ENCODE results near the gene THUMPD3. TPM values are rescaled to one million over a fixed set of nuclear protein-coding genes. Genes with fewer than 3 reads are reported as not detected.

THUMPD3 gene
- total RNA-seq, 1 experiment from 2014 or later: 58.4 TPM

- Histone ChIP-seq H4K91ac (ENCODE audit: insufficient read length, low read depth, low read length) (no peak overlapping the region), H3T11ph (ENCODE audit: low read length) (no peak overlapping the region), H3K14ac (ENCODE audit: insufficient read depth, low read length) (no peak overlapping the region), H3K4me1 (ENCODE audit: insufficient read depth, low read length) (no peaks in the 10 kb centered on the region), H3K56ac (ENCODE audit: insufficient read length, low read depth, low read length) (no peak overlapping the region), H2BK120ac (ENCODE audit: low read depth, low read length, poor library complexity, severe bottlenecking) (no peak overlapping the region), H3K4me2 (ENCODE audit: insufficient read depth, insufficient read length, low read length) (peak overlapping the region; percentile 54), H2AFZ (ENCODE audit: low read length) (no peak overlapping the region), H3K23ac (ENCODE audit: insufficient read length, low read depth, low read length) (no peak overlapping the region), H3K79me2 (ENCODE audit: insufficient read depth, low read length) (no peaks in the 10 kb centered on the region), H3K18ac (ENCODE audit: insufficient read length, low read depth, low read length) (no peak overlapping the region), H2BK5ac (ENCODE audit: insufficient read length, low read length) (no peak overlapping the region), H4K5ac (ENCODE audit: insufficient read length, low read depth, low read length) (no peak overlapping the region), H3K9ac (ENCODE audit: extremely low read depth, insufficient read length, low read length) (no peak overlapping the region), H2BK15ac (ENCODE audit: low read depth, low read length) (peak overlapping the region; percentile 97), H3K27ac (ENCODE audit: insufficient read length, low read depth, low read length) (no peak overlapping the region), H2BK12ac (ENCODE audit: insufficient read length, low read depth, low read length) (no peak overlapping the region), H4K8ac (replicated peaks; ENCODE audit: insufficient read length, low read depth, low read length) (no peak overlapping the region), H3K23me2 (ENCODE audit: insufficient read length, low read depth, low read length, poor library complexity, severe bottlenecking) (peaks cover 3% of the 10 kb centered on the region), H3K4ac (ENCODE audit: low read depth, low read length) (no peak overlapping the region; the same call in 1 of the 2 replicates), H4K20me1 (ENCODE audit: control insufficient read depth, insufficient read depth, insufficient read length) (no peaks in the 10 kb centered on the region), H2BK20ac (ENCODE audit: low read depth, low read length, poor library complexity, severe bottlenecking) (no peak overlapping the region), H3K27me3 (ENCODE audit: insufficient read depth, low read length) (no peaks in the 10 kb centered on the region), H3K79me1 (ENCODE audit: insufficient read depth, low read depth, low read length, poor library complexity, severe bottlenecking) (no peaks in the 10 kb centered on the region), H3K9me3 (ENCODE audit: control insufficient read depth, low read depth, low read length) (no peaks in the 10 kb centered on the region), H2AK5ac (ENCODE audit: insufficient read length, low read length) (no peak overlapping the region)
- WGBS (ENCODE audit: extremely low coverage, insufficient read length, low lambda C conversion rate): no CpG with 5 or more reads among the region's 5 CpGs
- Mint-ChIP-seq H3K36me3 (ENCODE audit: insufficient read depth in 1 of 3, low read depth in 3 of 3) (peaks cover 11 to 30% (median 26%) of the 10 kb centered on the region in 3 experiments), H3K27ac (no peak overlapping the region), H3K9me3 (no peaks in the 10 kb centered on the region; a peak in 1 of 5 replicates), H3K4me1 (peaks cover 3 to 6% of the 10 kb centered on the region in 2 experiments; a peak in 2 of 4 replicates), H3K27me3 (ENCODE audit: low read depth) (peaks cover 8% of the 10 kb centered on the region), H3K4me3 (peak overlapping the region; percentile 93 to 94)
- no peak for DNase-seq
- TF ChIP-seq CTCF (conservative IDR thresholded peaks at IDR 0.05): no peak
Observed at GRCh38 chr3:9361691-9362388, 1.0 kb upstream of the THUMPD3 start.
